AG09319 (cell line): ENCODE results near the gene MICAL3.
"Not testable (repeated sequence)": the region's sequence is repeated elsewhere in the genome, so short reads cannot be mapped to it uniquely, and the experiment has no call there.

Experiments used
- DNase-seq: peaks from one replicate; pipeline ENCODE4 v3.0.0-alpha.2; 2010; ENCODE audit warnings: low read depth; ENCODE audit errors: extremely low read depth
- CTCF ChIP-seq: IDR thresholded peaks from 2 replicates; pipeline ENCODE4 v1.5.1; 2011; ENCODE audit warnings: low read depth, mild to moderate bottlenecking, inconsistent platforms, low read length, moderate library complexity

Gene MICAL3

GRCh38 chr22:17944256-17944655 lies 80.1 kb downstream of the MICAL3 start:
- TF ChIP-seq CTCF = no peak
- no peak for DNase-seq

- TF ChIP-seq CTCF = no peak
- DNase-seq = no peak
Observed at GRCh38 chr22:17943533-17944249, 80.7 kb downstream of the MICAL3 start.

GRCh38 chr22:17942721-17943120 lies 81.6 kb downstream of the MICAL3 start:
- no peak for DNase-seq
- TF ChIP-seq CTCF = no peak

- TF ChIP-seq CTCF = no peak
- no peak for DNase-seq
Observed at GRCh38 chr22:17941471-17942406, 82.6 kb downstream of the MICAL3 start.

- no peak for TF ChIP-seq CTCF
- no peak for DNase-seq
Observed at GRCh38 chr22:17939579-17939978, 84.8 kb downstream of the MICAL3 start.

- TF ChIP-seq CTCF = no peak
- DNase-seq = no peak
Observed at GRCh38 chr22:17939011-17939410, 85.3 kb downstream of the MICAL3 start.

- no peak for DNase-seq
- TF ChIP-seq CTCF = no peak
Observed at GRCh38 chr22:17938484-17938924, 85.9 kb downstream of the MICAL3 start.

GRCh38 chr22:17932457-17932856 lies 91.9 kb downstream of the MICAL3 start:
- DNase-seq = not testable (repeated sequence)
